ENCODE measurements around the gene PON2.

DNA sequence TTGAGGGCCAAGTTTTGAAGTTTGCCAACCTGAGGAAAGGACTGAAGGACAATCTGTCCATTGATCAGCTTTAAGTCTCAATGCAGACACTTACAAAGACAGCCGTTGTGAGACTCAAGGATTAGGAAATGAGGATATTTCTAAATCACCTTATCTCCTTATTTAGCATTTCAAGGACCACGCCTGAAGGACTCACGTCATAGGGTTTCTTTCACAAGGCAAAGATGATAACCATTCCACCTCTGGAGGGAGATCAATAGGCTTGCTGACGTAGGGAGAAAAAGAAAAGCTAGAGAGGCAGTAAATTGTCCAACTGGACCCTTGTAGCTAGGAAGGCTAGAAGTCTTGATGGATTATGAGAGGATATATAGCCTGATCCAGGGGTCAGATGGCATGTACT lies 47.6 kb upstream of the PON2 start:
- TF ChIP-seq, protein P1, sequence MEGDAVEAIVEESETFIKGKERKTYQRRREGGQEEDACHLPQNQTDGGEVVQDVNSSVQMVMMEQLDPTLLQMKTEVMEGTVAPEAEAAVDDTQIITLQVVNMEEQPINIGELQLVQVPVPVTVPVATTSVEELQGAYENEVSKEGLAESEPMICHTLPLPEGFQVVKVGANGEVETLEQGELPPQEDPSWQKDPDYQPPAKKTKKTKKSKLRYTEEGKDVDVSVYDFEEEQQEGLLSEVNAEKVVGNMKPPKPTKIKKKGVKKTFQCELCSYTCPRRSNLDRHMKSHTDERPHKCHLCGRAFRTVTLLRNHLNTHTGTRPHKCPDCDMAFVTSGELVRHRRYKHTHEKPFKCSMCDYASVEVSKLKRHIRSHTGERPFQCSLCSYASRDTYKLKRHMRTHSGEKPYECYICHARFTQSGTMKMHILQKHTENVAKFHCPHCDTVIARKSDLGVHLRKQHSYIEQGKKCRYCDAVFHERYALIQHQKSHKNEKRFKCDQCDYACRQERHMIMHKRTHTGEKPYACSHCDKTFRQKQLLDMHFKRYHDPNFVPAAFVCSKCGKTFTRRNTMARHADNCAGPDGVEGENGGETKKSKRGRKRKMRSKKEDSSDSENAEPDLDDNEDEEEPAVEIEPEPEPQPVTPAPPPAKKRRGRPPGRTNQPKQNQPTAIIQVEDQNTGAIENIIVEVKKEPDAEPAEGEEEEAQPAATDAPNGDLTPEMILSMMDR (conservative IDR thresholded peaks at IDR 0.05; ENCODE audit: low read length) = no peak
- TF ChIP-seq EZH2phosphoT487 (IDR thresholded peaks at IDR 0.05; ENCODE audit: borderline replicate concordance, low read depth, low read length) = no peak
